ENCODE data around the gene USP24. TPM values are rescaled to one million over a fixed set of nuclear protein-coding genes. Genes with fewer than 3 reads are reported as not detected.

USP24 gene
- polyA plus RNA-seq, 5 donors: 31.9 to 54.4 (median 46.8) TPM

DNA sequence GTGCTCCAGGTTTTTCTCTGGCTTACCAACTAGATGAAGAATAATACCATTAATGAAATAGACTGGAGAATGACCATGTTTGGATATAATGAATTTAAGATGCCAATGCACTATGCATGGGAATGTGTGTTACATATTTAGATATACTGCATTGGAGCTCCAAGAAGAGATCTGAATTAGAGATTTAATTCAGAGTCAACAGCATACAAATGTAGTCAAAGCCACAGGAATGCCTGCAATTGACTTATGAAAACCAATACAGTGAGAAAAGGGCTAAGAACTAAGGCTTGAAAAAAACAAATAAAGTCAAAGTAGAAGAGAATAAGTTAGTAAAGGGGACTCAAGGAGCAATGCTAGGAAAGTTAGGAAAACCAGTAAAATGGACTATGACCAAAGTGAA is 59.1 kb downstream of the USP24 start:
- DNase-seq: no peak

DNA sequence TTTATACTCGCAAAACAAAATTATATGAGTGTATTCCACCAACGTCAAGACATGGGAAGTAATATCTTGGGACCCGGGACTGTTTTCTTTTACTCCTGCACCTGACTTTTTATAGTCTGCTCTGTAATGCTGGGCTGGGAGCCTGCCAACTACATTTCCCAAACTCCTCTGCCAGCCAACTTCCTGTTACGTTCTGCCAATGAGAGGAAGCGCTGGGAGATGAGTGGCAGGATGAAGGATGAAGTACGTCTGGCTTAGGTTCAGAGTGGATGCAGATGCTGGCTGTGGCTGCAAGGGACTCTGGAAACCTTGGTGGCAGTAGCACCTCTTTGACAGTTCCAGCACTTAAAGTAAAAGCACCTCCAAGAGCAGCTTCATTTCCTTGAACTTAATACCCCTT is 59.6 kb downstream of the USP24 start:
- peak in 1 of 2 donors; percentile 16 for DNase-seq

DNA sequence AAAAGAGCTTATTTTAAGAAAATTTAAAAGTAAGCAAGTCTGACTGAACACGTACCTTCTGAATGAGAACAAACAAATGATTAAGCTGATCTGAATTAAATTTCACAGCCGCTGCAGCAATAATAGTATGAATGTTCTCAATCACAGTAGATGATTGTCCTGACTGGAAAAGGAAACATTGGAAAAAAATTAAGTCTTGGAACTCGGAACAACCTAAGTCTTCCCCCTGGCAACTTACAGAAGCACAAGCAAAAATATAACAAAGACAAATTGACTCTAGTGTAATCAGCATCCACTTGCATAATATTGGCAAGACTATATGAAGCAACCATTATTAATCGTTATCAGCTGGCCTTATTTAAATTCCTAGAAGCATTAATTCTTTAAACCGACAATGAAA is 60.5 kb downstream of the USP24 start:
- DNase-seq: no peak

DNA sequence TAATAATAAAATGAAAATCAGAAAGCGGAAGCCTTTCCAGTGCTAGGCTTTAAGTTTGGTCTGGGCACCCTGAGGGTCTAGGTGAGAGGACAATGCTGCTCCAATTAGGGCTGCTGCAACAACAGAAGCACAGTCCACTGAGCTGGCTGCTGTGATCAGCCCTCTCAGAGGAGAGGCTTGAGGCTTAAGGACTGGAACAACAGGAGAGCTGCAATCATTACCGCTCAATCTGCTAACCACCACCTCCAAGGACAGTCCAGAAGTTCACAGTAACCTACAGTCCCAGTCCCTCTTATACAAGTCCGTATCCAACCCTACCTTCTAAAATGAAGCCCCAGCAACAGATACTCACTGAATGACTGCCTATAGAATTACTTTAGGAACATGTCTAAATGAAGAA is 62.1 kb downstream of the USP24 start:
- DNase-seq: no peak

DNA sequence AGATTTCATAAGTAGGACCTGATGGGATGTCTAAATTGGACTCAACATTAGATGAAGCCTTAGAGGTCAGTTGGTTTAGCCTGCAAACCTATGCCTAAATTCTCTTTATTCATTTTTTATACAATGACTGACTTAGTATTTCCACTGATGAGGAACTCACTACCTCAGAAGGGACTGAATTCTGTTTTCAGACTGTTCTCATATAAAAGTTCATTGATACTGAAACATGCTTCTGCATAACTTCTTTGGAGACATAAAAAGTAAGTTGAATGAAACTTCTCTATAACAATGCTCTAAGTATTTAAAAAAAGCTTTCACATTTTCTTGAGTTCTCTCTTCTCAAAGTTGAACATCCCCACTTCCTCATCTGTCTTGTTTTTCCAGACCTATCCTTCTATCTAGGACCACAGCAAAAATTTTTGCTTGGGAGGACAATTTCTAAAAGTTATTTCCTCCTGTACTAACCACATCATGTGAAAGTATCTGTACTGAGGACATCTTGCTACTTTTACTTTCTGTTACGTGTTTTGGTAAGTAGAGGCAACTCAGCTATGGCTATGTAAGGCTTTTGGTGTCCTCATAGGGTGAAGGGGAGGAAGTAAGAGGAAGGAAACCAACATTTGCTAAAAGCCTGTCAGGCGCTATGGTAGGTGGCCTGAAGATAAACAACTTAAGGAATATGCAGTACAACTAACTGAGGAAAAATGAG is 64.1 kb downstream of the USP24 start:
- DNase-seq: no peak

DNA sequence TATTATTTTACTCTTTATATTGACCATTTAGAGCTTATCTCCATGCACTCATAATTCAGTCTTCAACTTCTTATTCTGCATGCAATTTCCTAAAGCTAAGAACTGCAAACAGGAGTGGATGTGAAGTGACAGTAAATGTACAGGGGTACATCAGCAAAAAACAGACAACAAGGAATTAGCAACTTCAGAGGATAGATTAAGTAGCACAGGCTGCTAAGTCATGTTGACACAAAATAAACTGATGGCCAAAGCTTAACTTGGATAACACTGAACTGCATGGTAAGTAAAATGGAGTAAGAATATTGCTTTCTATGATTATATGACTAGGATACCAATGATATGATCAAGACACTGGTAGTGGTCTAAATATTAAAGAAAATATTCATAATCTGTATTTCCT is 66.5 kb downstream of the USP24 start:
- DNase-seq: no peak

DNA sequence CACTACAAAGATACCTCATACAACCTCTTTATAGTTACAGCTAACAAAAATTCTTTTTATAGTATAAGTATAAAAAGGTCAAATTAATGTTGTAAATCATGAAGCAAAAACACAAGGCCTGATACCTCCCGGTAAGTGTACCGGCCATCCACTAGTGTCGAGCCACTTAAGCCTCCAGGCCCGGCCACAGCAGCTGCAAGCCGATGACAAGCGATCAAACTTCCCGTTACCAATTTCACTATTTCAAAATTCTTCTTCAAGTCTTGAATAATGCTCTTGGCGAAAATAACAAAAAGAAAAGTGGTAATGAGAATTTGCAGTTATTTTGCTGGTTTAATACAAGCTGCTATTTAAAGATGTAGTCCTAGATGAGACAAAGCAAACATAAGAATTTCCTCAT is 67.6 kb downstream of the USP24 start:
- DNase-seq: no peak

DNA sequence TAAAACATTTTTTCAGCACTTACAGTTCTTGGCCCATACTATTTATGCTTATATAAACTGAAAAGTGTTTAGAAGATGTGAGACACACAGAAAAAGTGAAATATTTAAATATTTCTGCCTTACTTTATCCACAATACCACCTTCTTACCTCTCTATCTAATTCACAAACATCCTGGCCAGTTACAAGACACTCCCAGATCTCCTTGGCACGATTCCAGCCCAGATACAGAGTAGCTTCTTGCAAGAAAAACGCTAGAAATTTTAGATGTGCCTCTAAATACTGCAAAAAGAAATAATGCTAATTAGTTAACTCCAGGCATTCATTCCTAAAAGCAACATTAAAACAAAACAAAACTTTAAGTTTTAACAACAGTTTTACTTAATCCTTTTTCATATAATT is 68.4 kb downstream of the USP24 start:
- DNase-seq: no peak

DNA sequence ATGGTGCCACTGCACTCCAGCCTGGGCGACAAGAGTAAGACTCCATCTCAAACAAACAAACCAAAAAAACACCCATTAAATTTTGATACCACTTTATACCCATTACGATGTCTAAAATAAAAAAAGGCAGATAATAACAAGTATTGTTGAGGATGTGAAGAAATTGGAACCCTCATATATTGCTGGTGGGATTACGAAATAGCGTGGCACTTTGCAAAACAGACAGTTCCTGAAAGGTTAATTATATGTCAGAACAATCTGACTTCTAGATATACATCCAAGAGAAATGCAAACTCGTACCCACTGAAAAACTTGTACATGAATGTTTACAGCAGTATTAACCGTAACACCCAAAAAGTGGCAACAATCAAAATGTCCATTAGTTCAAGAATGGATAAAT is 70.3 kb downstream of the USP24 start:
- DNase-seq: no peak

DNA sequence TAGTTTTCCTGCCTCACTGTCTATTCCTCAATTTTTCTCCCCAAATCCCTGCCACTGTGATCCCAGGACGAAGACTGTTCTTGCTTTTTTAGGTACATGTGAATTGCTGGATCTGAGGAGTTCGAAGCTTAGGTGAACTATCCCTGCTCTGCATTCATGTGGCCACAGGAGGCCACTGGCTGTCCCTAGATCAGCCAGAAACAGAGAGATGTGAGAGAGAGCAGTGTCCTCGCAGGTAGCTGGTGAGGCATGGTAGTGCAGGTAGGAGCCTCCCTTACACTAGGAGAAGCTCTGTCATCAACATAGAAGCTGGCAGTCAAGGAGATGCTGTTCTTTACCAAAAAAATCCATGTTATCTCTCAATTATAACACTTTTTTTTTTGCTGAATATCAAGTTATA is 71.5 kb downstream of the USP24 start:
- no peak for DNase-seq

DNA sequence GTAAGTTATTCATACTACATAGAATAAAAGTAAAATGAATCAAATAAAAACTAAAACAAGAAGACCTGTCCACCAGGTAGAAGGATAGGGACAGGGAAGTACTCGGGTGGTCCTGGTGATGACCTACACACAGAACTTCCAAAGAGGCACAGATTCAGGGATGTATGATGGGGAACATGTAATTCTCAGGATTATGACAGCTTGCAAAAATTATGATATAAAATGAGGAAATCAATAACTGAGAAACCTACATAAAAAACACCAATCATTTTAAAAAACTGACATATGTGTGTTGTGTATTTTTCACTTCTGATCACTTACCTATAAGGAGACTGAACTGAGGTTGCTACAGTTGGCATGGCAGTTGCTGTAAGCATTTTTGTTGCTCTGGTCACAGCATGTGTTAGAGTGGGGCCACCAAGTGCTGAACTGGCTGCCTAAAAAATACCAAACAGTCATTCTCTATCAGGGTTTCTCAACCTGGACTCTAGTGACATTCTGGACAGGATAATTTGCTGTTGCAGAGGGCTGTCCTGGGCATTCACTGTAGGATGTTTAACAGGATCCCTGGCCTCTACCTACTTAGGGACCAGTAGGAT is 73.8 kb downstream of the USP24 start:
- DNase-seq: no peak

DNA sequence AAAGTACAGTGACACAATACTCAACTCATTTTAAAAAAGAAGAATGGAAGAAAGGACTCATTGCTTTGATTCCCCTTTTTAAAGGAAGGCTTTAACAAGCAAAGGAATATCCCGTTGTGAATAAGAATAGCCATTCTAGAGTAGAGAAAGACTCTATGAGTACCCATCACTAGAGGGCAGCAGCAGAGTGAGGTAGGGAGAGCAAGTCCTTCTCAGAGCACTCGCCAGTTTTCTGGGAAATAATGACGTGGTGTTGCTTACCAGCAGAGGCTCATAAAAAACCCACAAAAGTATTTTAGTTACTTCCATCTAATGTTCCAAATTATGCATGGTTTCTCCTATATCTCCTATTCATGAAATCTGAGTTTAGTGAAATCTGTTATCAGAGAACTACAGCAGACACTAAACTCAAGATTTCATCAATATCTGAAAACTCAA is 74.6 kb downstream of the USP24 start:
- DNase-seq: peak; percentile 55 to 78

DNA sequence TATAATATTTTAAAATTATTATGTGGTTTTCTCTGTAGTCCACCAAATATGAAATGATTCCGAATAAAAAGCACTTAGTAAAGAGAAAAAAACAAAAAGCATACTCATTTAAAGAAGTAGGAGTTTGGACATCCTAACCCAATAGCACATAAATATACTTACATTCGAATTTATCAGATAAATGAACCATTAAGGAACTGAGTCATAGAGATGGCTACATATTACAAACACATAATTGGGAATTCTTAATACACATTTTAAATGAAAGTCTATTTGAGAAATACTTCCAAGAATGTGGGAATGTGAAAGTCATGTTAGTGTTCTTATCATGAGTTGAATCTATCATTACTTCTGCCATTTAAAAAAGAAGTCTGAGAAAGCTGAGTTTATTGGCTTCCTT is 75.0 kb downstream of the USP24 start:
- DNase-seq: no peak

DNA sequence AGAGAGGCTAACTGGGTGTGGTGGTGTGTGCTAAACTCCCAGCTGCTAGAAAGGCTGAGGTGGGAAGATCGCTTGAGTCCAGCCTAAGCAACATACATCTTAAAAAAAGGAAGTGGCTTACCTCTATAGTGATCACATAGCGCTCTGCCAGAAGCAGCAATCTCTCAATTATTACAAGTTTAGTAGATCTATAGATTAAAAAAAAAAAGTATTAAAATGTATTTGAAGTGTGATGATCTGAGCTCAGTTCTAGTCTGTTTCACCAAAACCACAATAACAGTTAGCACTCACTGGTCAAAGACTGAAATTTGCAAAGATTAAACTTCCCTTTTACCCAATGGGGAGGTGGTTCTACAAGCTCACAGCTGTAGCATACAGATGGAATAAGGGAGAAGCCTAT is 76.3 kb downstream of the USP24 start:
- DNase-seq: no peak

DNA sequence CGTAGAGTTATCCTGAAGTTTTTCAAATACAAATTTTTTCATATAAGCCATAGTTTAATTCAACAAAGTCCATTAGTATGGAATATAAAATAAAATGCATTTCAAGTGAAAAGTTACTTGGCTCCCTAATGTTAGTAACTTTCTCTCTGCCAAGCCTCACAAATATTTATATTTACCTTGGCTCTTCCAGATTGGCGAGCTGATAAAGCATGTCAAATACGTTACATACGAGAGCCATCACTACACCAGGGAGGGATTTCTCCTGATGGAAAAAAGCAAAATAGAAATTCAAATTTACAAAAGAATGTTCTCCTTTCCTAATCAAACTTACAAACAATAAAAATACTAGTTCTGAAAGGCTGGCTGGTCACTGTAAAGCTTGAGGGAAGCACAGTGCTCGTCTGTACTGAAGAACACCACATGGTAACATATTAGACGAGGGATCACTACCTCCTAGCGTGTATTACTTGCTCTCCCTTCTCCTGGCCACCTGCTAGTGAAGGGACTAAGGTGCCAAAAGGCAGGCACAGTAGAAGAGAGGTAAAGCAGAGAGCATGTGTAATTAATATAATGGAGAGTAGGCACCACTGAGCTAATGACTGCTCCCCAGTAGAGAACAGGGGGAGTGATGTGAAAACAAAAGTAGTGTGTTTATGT is 80.9 kb downstream of the USP24 start:
- no peak for DNase-seq

DNA sequence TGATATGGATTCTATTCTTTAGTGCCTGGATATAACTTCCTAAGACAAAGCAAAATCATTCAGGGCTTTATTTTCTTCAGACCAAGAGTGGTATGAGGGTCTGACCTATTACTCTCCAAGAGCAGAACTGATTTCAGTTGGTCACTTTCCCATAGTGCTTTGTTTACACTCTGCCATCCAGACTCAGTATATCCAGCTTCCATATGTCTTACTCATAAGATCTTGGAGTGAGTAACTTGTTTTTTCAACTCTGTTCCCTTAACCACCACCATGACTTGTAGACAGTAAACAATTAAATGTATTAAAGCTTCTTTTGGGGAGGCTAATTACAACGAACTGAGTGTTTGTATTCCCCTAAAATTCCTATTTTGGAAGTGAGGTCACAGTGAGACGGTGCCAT is 83.4 kb downstream of the USP24 start:
- DNase-seq: no peak

DNA sequence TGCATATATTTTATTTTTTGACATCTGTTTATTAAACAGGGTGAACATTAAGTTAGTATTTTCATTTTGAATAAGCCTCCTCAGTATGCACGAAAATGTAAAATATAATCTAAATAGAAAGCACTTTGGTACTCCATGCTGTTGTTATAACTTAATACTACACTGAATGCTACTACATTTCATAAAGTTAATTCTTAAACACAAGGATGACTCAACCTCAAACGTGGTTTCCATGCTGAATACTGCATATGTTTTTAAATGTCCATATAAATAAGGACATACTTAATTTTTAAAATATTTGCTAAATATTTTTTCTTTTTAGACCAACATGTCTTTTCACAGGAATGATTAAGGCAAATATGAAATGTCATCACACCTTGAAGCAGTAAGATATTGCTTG is 83.9 kb downstream of the USP24 start:
- no peak for DNase-seq

DNA sequence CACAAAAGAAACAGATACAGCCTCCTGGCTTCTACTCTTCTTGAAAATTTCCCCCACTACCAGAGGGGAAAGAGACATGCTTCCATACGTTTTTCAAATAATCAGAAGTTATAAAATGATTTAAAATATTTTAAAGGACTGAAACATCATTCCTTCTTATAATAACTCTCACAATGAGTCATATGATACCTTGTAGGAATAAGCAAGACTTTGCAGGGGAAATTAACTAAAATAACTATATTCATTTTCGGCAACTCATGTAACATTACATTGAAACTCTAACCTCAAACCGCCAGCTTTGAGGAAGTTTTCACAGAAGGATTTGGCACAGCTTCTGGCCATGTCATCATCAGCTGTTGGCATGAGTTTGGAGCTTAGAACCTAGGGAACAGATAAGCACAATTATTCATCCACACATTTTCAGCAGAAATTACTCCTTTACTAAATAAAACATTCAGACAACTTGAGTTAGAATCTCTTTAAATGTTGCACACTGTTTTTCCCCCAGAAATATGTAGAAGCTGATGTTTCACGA is 85.9 kb downstream of the USP24 start:
- DNase-seq: no peak

DNA sequence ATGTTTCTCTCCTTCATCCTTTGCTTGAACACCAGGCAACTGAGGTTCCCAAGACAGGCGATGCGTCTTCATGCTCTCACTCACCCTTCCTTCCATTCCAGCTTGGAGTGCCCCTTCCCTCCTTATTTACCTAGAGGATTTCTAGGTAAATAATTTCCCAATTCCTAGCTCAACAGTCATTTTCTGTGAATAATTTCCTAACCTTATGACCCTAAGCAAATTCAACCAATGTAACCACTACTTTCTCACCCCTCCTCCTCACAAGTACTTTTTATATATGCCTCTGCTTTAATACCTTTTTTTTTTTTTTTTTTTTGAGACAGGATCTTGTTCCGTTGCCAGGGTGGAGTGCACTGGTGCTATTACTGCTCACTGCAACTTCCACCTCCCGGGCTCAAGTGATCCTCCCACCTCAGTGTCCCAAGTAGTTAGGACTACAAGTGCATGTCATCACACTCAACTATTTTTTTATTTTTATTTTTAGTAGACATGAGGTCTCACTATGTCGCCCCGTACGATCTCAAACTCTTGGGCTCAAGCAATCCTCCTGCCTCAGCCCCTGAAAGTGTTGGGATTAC is 86.7 kb downstream of the USP24 start:
- DNase-seq: no peak

DNA sequence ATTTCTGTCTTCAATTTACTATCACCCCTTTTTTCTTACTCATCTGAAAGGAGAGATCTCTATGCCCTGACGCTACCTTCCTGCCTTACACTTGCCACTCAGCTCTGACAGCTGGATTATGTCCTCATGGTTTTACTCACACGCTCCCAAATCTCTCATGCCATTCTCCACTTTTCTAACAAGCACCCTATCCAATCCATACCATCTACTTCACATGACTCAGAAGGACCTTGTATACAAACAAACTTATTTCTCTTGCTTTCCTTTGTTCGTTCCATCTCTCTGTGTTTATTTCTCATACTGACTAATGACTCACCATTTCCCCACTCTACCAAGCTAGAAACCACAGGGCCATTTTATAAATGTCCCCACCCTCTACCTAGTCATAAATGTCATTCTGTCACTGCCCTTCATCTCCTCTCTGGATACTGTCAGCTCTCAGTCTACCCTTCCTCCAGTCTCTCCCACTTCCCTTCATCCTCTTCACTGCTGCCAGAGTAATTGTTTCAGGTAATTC is 87.3 kb downstream of the USP24 start:
- no peak for DNase-seq

DNA sequence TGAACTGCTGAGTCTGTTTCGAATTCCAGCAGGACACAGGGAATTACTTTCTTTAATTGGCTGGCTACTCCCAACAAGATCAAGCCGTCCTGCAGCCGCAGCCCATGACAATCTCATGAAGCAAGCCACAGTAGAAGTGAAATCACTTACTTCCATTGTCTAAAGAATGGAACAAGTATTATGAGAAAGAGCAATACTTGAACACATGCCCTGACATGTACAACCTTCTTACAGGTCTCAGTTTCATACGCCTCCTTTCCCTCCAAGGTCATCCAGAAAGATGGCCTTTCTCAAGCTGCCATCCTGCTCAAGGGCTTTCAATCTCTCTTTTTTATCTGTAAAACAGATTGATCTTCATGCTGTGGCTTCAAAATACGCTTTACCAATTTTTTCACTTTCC is 90.7 kb downstream of the USP24 start:
- DNase-seq: no peak

DNA sequence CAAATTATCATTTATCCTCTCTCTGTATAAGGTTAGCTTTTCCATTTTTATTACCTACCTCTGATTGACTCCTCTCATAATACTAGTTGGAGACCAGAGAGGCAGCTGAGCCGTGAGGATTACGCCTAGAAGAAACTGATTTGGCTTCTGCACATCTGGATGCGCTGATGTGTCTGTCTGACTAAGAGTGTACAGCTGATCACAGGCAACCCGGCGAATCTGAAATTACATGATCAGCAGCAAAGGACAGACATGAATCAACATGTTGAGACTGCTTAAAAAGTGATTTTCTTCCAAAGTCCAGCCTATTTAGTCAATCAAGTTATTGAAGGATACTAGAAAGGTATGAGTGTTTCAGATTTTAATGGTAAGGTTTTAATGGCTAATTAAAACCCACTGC is 94.6 kb downstream of the USP24 start:
- no peak for DNase-seq

Data from right lung (tissue), 5 donors.